Glutamatergic neuron (in vitro differentiated cells): ENCODE data around the gene CCL4. TPM values are rescaled to one million over a fixed set of nuclear protein-coding genes. Genes with fewer than 3 reads are reported as not detected.
A peak's percentile ranks its signal among the peaks of the same experiment; 100 is the strongest.
"Not testable (repeated sequence)": the region's sequence is repeated elsewhere in the genome, so short reads cannot be mapped to it uniquely, and the experiment has no call there.

ENCODE experiments used
- DNase-seq: peaks from one replicate; pipeline ENCODE4 v3.0.0; 2022
- H3K27ac Mint-ChIP-seq: one replicate; pipeline ENCODE4 v1.8.0; 2020; ENCODE audit warnings: mild to moderate bottlenecking, mixed read lengths, inconsistent platforms; ENCODE audit not compliant: unreplicated experiment
- H3K27me3 Mint-ChIP-seq: one replicate; pipeline ENCODE4 v1.8.0; 2020; ENCODE audit warnings: mild to moderate bottlenecking, moderate library complexity, mixed read lengths, inconsistent platforms; ENCODE audit not compliant: unreplicated experiment
- H3K36me3 Mint-ChIP-seq: one replicate; pipeline ENCODE4 v1.8.0; 2020; ENCODE audit warnings: mild to moderate bottlenecking, mixed read lengths, inconsistent platforms; ENCODE audit not compliant: unreplicated experiment
- H3K4me1 Mint-ChIP-seq: one replicate; pipeline ENCODE4 v1.8.0; 2020; ENCODE audit warnings: mild to moderate bottlenecking, low read depth, mixed read lengths, inconsistent platforms; ENCODE audit not compliant: unreplicated experiment
- H3K4me3 Mint-ChIP-seq: one replicate; pipeline ENCODE4 v1.8.0; 2020; ENCODE audit warnings: mild to moderate bottlenecking, mixed read lengths, inconsistent platforms; ENCODE audit not compliant: unreplicated experiment
- H3K9me3 Mint-ChIP-seq: one replicate; pipeline ENCODE4 v1.8.0; 2020; ENCODE audit warnings: mild to moderate bottlenecking, moderate library complexity, mixed read lengths, inconsistent platforms; ENCODE audit not compliant: unreplicated experiment
- CTCF ChIP-seq: fragments of 200-600 bp; sonication (generic); IDR thresholded peaks from one replicate; pipeline ENCODE4 v1.5.0; 2021; ENCODE audit not compliant: partially characterized antibody, unreplicated experiment
- total RNA-seq: library from RNA; stranded (reverse); fragmentation: NEBNext Ultra II Directional; extraction: Animal tissue kit (Norgen Biotek cat#: 25700); gene quantifications from one replicate; pipeline ENCODE4 v1.2.1, GENCODE V29; 2021; ENCODE audit not compliant: unreplicated experiment

The CCL4 gene
- total RNA-seq, 1 donor from 2014 or later: not detected

GRCh38 chr17:36070427-36070826 lies 33.2 kb upstream of the CCL4 start:
- Mint-ChIP-seq H3K4me3 (no peak overlapping the region), H3K27me3 (no peaks in the 10 kb centered on the region), H3K9me3 (peaks cover 2% of the 10 kb centered on the region), H3K27ac (no peak overlapping the region), H3K36me3 (peaks cover 4% of the 10 kb centered on the region), H3K4me1 (no peaks in the 10 kb centered on the region)
- DNase-seq: no peak
- TF ChIP-seq CTCF: no peak

GRCh38 chr17:36071751-36072150 lies 31.9 kb upstream of the CCL4 start:
- no peak for DNase-seq
- no peak overlapping the region for H3K27ac Mint-ChIP-seq

GRCh38 chr17:36072431-36073121 lies 31.1 kb upstream of the CCL4 start:
- Mint-ChIP-seq H3K4me3 (no peak overlapping the region), H3K27me3 (peaks cover 2% of the 10 kb centered on the region), H3K9me3 (no peaks in the 10 kb centered on the region), H3K36me3 (no peaks in the 10 kb centered on the region), H3K27ac (no peak overlapping the region), H3K4me1 (no peaks in the 10 kb centered on the region)
- peak; percentile 82 for TF ChIP-seq CTCF
- DNase-seq: peak; percentile 66

More at GRCh38 chr17:36071751-36072150, 31.9 kb upstream of the CCL4 start:
- Mint-ChIP-seq H3K4me3 (no peak overlapping the region), H3K9me3 (no peaks in the 10 kb centered on the region), H3K27me3 (peaks cover 2% of the 10 kb centered on the region), H3K4me1 (no peaks in the 10 kb centered on the region), H3K36me3 (no peaks in the 10 kb centered on the region)
- TF ChIP-seq CTCF: no peak

- Mint-ChIP-seq H3K4me3 (no peak overlapping the region), H3K36me3 (no peaks in the 10 kb centered on the region), H3K9me3 (no peaks in the 10 kb centered on the region), H3K27me3 (peaks cover 2% of the 10 kb centered on the region), H3K4me1 (no peaks in the 10 kb centered on the region), H3K27ac (no peak overlapping the region)
- no peak for TF ChIP-seq CTCF
- no peak for DNase-seq
Observed at GRCh38 chr17:36074365-36074764, 29.3 kb upstream of the CCL4 start.

GRCh38 chr17:36081681-36082471 lies 21.8 kb upstream of the CCL4 start:
- not testable (repeated sequence) for H3K27ac Mint-ChIP-seq, H3K36me3 Mint-ChIP-seq, H3K4me1 Mint-ChIP-seq, H3K27me3 Mint-ChIP-seq, H3K4me3 Mint-ChIP-seq, DNase-seq, H3K9me3 Mint-ChIP-seq

GRCh38 chr17:36082482-36083120 lies 21.0 kb upstream of the CCL4 start:
- H3K27ac Mint-ChIP-seq, H3K27me3 Mint-ChIP-seq, DNase-seq, H3K4me1 Mint-ChIP-seq, H3K36me3 Mint-ChIP-seq, H3K9me3 Mint-ChIP-seq, H3K4me3 Mint-ChIP-seq: not testable (repeated sequence)

GRCh38 chr17:36083691-36084090 lies 19.9 kb upstream of the CCL4 start:
- H3K9me3 Mint-ChIP-seq, H3K4me3 Mint-ChIP-seq, H3K27me3 Mint-ChIP-seq, H3K4me1 Mint-ChIP-seq, H3K27ac Mint-ChIP-seq, DNase-seq, H3K36me3 Mint-ChIP-seq: not testable (repeated sequence)
